Measurements from ENCODE around the gene ANKRD10. TPM values are rescaled to one million over a fixed set of nuclear protein-coding genes. Genes with fewer than 3 reads are reported as not detected.

Gene ANKRD10
- total and polyA plus RNA-seq, 2 experiments from 2014 or later: 39.9 to 42.7 TPM

GRCh38 chr13:110869805-110870706, 44.8 kb downstream of the ANKRD10 start:
- Histone ChIP-seq H3K27ac (peak overlapping the region; percentile 94), H3K4me1 (ENCODE audit: insufficient read depth) (peaks cover 20% of the 10 kb centered on the region), H2AFZ (peak overlapping the region; percentile 84), H3K79me2 (ENCODE audit: insufficient read depth) (no peaks in the 10 kb centered on the region), H3K27me3 (replicated peaks; ENCODE audit: insufficient read depth) (no peaks in the 10 kb centered on the region), H3K9me3 (ENCODE audit: low read depth) (no peaks in the 10 kb centered on the region), H3K9me2 (ENCODE audit: insufficient read depth) (no peaks in the 10 kb centered on the region), H3K4me2 (ENCODE audit: unreplicated experiment) (peak overlapping the region; percentile 83), H3K9ac (peak overlapping the region; percentile 87), H3F3A (ENCODE audit: insufficient read depth) (peaks cover 17% of the 10 kb centered on the region), H3K36me3 (ENCODE audit: low read depth) (no peaks in the 10 kb centered on the region), H3K4me3 (peak overlapping the region; percentile 71), H4K20me1 (ENCODE audit: insufficient read depth) (no peaks in the 10 kb centered on the region)
- DNase-seq: peak; percentile 100
- 9 to 10% methylated on average over 31 to 34 of the region's 34 CpGs for WGBS, 2 experiments (ENCODE audit: low coverage in 1 of 2, low lambda C conversion rate in 2 of 2, missing lambda C conversion rate in 2 of 2)
- in situ Hi-C loops (cut with MboI): no loop called here
- TF ChIP-seq EZH2phosphoT487 (IDR thresholded peaks at IDR 0.05; ENCODE audit: insufficient read depth, low read depth) (no peak), EZH2 (IDR thresholded peaks at IDR 0.05; ENCODE audit: insufficient read depth, poor library complexity, severe bottlenecking) (no peak)

GRCh38 chr13:110869231-110869804, 45.6 kb downstream of the ANKRD10 start:
- in situ Hi-C loops (cut with MboI): no loop called here
- no peaks in the 10 kb centered on the region for H3K9me3 ChIP-seq (ENCODE audit: low read depth)
- peak overlapping the region; percentile 84 for H2AFZ ChIP-seq
- no peak for TF ChIP-seq EZH2 (IDR thresholded peaks at IDR 0.05; ENCODE audit: insufficient read depth, poor library complexity, severe bottlenecking)
- no peak for TF ChIP-seq EZH2phosphoT487 (IDR thresholded peaks at IDR 0.05; ENCODE audit: insufficient read depth, low read depth)
- H3K9me2 ChIP-seq (ENCODE audit: insufficient read depth): no peaks in the 10 kb centered on the region
- H3F3A ChIP-seq (ENCODE audit: insufficient read depth): peaks cover 17% of the 10 kb centered on the region
- DNase-seq: no peak
- no peaks in the 10 kb centered on the region for H3K79me2 ChIP-seq (ENCODE audit: insufficient read depth)
- peak overlapping the region; percentile 67 for H3K4me3 ChIP-seq
- H3K9ac ChIP-seq: peak overlapping the region; percentile 87
- peak overlapping the region; percentile 79 for H3K4me2 ChIP-seq (ENCODE audit: unreplicated experiment)
- H3K36me3 ChIP-seq (ENCODE audit: low read depth): no peaks in the 10 kb centered on the region
- peaks cover 17% of the 10 kb centered on the region for H3K4me1 ChIP-seq (ENCODE audit: insufficient read depth)
- H3K27ac ChIP-seq: peak overlapping the region; percentile 94
- no peaks in the 10 kb centered on the region for H3K27me3 ChIP-seq (replicated peaks; ENCODE audit: insufficient read depth)
- 80 to 82% methylated on average over 22 of the region's 22 CpGs for WGBS, 2 experiments (ENCODE audit: low coverage in 1 of 2, low lambda C conversion rate in 2 of 2, missing lambda C conversion rate in 2 of 2)
- no peaks in the 10 kb centered on the region for H4K20me1 ChIP-seq (ENCODE audit: insufficient read depth)

GRCh38 chr13:110868720-110869119, 46.1 kb downstream of the ANKRD10 start:
- no peak overlapping the region for H3K4me3 ChIP-seq
- H3K27ac ChIP-seq: no peak overlapping the region
- no peaks in the 10 kb centered on the region for H3K9me3 ChIP-seq (ENCODE audit: low read depth)
- peaks cover 17% of the 10 kb centered on the region for H3F3A ChIP-seq (ENCODE audit: insufficient read depth)
- H3K27me3 ChIP-seq (replicated peaks; ENCODE audit: insufficient read depth): no peaks in the 10 kb centered on the region
- TF ChIP-seq EZH2 (IDR thresholded peaks at IDR 0.05; ENCODE audit: insufficient read depth, poor library complexity, severe bottlenecking) (no peak), EZH2phosphoT487 (IDR thresholded peaks at IDR 0.05; ENCODE audit: insufficient read depth, low read depth) (no peak)
- in situ Hi-C loops (cut with MboI): no loop called here
- no peak for DNase-seq
- H4K20me1 ChIP-seq (ENCODE audit: insufficient read depth): no peaks in the 10 kb centered on the region
- no peaks in the 10 kb centered on the region for H3K36me3 ChIP-seq (ENCODE audit: low read depth)
- no peak overlapping the region for H2AFZ ChIP-seq
- peaks cover 17% of the 10 kb centered on the region for H3K4me1 ChIP-seq (ENCODE audit: insufficient read depth)
- no peak overlapping the region for H3K9ac ChIP-seq
- WGBS, 2 experiments (ENCODE audit: low coverage in 1 of 2, low lambda C conversion rate in 2 of 2, missing lambda C conversion rate in 2 of 2): 78 to 80% methylated on average over 5 of the region's 5 CpGs
- no peaks in the 10 kb centered on the region for H3K79me2 ChIP-seq (ENCODE audit: insufficient read depth)
- H3K9me2 ChIP-seq (ENCODE audit: insufficient read depth): no peaks in the 10 kb centered on the region
- H3K4me2 ChIP-seq (ENCODE audit: unreplicated experiment): no peak overlapping the region

DNA sequence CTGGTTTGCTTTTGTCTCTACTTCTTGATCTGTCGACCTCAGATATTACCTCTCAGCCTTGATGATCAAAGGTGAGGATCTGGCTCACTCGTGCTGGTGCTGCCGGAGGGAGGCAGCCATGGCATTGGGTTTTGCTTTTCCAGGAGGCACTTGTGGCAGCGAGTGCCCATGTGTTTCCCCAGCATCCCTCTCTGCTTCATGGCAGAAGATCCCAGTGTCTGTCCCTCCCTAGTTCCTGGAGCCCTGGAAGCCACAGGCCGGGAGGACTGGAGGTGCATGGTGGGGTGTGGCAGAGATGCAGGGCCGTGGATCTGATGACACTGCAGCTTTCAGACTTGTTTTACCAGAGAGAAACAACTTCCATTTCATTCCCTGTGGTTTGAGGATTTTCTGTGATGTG, 47.5 kb downstream of the ANKRD10 start:
- no peak for DNase-seq
- Histone ChIP-seq H3F3A (ENCODE audit: insufficient read depth) (peaks cover 17% of the 10 kb centered on the region), H3K27me3 (replicated peaks; ENCODE audit: insufficient read depth) (no peaks in the 10 kb centered on the region), H4K20me1 (ENCODE audit: insufficient read depth) (no peaks in the 10 kb centered on the region), H3K79me2 (ENCODE audit: insufficient read depth) (no peaks in the 10 kb centered on the region), H2AFZ (no peak overlapping the region), H3K9me3 (ENCODE audit: low read depth) (no peaks in the 10 kb centered on the region), H3K4me2 (ENCODE audit: unreplicated experiment) (no peak overlapping the region), H3K4me3 (no peak overlapping the region), H3K9ac (no peak overlapping the region), H3K27ac (no peak overlapping the region), H3K9me2 (ENCODE audit: insufficient read depth) (no peaks in the 10 kb centered on the region), H3K36me3 (ENCODE audit: low read depth) (no peaks in the 10 kb centered on the region), H3K4me1 (ENCODE audit: insufficient read depth) (peaks cover 17% of the 10 kb centered on the region)
- TF ChIP-seq EZH2phosphoT487 (IDR thresholded peaks at IDR 0.05; ENCODE audit: insufficient read depth, low read depth) (no peak), EZH2 (IDR thresholded peaks at IDR 0.05; ENCODE audit: insufficient read depth, poor library complexity, severe bottlenecking) (no peak)
- in situ Hi-C loops (cut with MboI): no loop called here
- 69 to 83% methylated on average over 5 to 6 of the region's 6 CpGs for WGBS, 2 experiments (ENCODE audit: low coverage in 1 of 2, low lambda C conversion rate in 2 of 2, missing lambda C conversion rate in 2 of 2)
